Germinal center (tissue), 1 donor: ENCODE results near the gene LRBA.
"Not testable (repeated sequence)": the region's sequence is repeated elsewhere in the genome, so short reads cannot be mapped to it uniquely, and the experiment has no call there.

Experiments used
- DNase-seq: peaks from one replicate; pipeline ENCODE4 v3.0.0; 2012; ENCODE audit warnings: mixed read lengths, low spot score

Gene LRBA

DNA sequence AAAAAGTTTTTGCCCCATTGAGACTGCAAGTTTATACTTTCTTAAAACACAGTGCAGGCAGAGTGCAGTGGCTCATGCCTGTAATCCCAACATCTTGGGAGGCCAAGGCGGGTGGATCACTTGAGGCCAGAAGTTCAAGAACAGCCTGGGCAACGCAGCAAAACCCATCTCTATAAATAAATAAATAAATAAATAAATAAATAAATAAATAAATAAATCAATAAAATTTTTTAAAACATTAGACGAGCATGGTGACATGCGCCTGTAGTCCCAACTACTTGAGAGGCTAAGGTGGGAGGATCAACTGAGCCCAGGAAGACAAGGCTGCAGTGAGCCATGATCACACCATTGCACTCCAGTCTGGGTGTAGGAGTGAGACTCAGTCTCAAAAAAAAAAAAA, 213.3 kb downstream of the LRBA start:
- no peak for DNase-seq

DNA sequence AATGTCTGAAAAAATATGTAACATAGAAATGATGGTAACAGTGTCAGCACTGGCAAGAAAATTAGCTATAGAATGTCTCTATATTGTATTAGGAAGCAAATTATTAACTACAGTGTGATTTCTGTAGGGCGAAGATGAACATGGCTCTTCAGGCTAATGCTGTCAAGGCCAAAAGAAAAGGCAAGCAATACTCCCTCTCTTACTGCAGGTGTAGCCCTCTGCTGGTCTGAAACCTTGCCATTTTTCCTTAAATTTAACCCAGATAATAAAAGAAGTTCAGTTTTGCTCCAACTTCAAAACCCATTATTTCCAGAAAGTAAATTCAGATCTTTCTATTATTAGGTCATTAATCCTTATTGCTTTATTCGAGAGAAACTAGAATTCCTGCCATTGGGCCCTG, 215.9 kb downstream of the LRBA start:
- no peak for DNase-seq

DNA sequence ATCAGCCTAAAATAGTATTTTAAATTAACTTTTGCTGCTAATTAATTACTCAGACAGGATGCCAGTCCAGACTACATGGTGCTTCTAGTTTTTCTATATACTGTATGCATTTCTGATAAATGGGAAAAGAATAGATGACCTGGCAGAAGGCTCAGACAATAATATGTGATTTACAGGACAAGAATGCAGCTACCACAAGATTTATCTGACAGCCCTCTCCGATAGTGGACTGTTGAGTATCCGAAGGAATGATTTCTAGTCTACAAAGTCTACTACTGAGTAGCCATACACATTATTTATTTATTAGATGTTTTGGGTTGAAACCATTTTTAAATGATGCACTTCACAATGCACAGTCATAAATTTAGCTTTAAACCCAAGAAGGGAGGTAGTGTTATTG, 220.4 kb downstream of the LRBA start:
- no peak for DNase-seq

DNA sequence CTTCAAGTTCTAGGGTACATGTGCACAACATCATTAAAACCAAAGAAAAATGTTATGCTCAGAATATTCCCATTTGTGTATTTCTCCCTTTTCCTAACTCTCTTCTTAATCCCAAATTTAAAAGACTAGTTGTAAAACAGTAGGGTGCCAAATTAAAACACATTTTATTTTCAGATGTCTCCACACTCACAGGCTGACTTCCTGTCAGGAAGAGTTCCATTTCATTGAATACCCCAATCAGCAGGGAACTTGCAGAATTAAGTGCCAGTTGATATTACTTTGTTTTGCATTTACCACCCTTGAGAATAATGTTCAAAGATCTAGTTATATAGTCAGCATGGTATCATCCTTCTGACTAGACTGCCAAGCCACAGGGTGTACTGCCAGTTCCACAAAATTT, 225.2 kb downstream of the LRBA start:
- no peak for DNase-seq

DNA sequence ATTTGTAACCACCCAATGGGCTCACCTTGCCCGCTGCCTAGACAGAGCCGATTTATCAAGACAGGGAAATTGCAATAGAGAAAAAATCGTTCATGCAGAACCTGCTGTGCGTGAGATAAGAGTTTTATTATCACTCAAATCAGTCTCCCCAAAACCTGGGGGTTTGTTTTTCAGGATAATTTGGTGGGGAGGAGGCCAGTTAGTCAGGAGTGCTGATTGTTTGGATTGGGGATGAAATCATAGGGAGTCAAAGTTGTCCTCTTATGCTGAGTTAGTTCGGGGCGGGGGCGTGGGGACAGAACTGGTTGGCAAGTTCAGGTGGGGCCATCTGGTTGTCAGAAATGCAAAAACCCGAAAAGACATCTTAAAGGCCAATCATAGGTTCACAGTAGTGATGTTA, 230.1 kb downstream of the LRBA start:
- no peak for DNase-seq

DNA sequence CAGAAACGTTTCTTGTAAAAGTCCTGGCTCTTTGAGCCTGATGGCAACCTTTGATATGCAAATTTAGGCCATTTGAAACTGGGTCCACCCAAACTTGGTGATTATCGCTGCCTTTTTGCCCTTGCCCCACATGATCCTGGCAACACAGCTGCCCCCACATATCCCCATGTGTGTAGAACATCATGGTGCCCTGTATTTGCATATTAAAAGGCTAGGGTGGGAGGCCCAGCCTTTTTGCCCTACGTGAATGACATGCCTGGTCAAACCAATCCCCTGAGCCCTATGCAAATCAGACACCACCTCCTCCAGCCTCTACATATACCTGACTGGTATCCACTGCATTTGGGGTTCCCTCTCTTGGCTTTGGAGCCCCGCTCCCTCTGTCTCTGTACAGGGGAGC, 230.8 kb downstream of the LRBA start:
- DNase-seq: no peak

DNA sequence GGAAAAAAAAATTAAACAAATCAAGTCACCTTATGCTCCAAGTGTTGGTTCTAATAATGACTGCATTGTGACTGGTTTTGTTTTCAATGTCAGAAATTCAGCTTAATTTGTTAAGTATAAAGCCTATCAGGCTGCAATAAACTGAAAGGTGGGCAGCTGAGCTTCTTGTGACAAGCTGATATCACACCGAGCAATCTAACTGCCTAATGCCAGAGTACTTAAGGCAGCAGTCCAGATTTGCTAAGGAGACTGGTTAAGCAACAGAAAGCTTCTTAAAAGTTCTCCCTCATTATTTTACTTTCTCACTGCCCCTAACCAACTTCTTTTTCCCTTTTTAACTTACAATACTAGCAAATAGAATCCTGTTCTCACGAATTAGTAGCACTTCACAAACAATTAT, 232.2 kb downstream of the LRBA start:
- no peak for DNase-seq

DNA sequence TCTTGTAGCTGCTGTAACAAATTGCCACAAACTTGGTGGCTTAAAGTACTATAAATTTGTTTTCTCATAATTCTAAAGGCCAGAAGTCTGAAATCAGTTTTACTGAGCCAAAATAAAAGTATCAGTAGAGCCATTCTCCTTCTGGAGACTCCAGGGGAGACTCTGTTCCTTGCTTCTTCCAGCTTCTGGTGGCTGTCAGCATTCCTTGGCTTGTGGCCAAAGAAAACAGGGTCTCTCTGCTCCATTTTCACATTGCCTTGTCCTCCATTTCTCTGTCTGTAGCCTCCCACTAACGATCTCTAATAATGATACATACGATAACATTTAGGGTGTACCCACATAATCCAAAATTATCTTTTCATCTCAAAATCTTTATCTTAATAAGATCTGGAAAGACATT, 232.8 kb downstream of the LRBA start:
- no peak for DNase-seq

DNA sequence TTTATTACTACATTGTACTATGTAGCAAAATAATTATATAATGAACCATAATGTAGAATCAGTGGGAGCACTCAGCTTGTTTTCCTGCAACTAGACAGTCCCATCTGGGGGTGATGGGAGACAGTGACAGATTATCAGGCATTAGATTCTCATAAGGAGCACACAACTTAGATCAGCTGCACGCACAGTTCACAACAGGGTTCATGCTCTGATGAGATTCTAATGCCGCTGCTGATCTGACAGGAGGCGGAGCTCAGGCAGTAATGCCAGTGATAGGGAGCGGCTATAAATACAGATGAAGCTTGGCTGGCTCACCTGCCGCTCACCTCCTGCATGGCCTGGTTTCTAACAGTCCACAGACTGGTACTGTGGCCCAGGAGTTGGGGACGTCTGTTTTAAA, 233.9 kb downstream of the LRBA start:
- DNase-seq: no peak

DNA sequence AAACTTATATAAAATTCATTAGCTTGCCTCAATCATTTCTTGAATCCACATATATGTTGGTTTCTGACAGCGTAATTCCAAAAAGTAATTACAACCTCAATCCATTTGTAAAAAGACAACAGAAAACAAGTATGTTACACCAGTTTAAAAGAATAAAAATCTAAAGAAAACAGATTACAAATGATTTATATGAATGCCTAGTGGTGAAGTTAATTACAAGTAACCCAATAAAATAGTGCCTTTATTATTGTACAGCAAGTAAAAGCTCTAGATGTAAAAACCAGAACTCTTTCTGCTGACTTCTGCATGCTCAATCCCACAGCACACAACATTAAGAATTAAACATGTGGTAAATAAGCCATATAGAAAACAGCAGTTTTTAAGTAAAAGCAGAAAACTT, 235.4 kb downstream of the LRBA start:
- DNase-seq: no peak

DNA sequence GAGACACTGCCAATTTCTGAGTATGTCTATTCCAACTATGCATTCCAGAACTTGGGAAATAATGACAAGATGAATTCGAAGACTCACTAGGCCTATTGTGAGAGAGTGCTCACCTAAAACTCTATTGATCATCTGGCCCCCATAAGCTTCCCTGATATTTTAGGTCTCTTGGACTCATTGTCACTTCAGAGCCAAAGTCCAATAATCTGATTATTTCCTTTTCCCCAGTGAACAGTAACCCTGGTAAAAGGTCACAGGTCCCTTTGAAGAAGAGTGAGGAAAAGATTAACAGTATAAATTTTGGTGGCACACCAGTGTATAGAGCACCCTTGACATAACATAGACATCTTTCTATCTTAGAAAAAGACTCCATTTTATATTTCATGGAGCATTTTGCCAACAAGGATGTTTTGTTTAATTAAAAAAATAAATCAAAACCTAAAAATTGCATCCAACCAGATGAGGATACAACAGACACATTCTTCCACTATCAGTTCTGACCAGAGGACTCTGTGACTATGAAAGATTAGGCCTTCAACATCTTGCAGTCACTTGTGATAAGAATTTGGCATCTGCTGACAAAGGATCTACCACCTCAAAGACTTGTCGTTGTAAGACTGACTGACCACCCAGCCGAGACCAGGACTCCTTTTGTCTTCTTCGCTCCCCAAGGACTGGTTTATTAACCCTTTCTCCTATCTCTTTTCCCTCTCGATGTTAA, 241.2 kb downstream of the LRBA start:
- no peak for DNase-seq

DNA sequence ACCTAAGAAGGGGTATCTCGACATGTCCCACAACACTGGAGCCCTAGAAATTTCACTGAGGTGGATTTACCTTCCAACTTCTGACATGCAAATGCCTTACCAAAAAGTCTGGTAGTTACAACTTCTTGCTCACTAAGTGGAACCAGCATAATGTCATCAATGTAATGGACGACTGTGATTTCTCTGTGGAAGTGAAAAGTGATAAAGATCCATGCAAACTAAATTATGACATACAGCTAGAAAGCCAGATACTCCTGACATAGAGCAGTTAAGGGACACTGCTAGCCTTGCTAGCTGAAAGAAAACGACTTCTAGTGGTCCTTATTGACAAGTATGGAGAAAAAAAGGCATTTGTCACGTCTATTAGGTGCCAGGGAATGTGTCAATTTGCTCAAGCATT, 242.1 kb downstream of the LRBA start:
- no peak for DNase-seq

DNA sequence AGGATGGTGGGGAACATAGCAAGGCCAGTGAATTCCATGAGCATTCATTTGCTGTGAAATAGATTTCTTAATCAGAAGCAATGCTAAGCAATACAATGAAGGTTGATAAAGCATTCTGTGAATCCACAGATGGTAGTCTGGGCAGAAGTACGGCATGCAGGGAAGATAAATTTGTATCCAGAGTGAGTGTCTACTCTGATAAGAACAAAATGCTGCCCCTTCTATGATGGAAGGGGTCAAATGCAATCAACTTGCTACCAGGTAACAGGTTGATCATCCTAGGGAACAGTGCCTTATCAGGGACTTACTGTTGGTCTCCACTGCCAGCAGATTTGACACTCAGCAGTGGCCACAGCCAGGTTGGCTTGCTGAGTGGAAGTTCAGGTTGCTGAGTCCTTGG, 243.7 kb downstream of the LRBA start:
- no peak for DNase-seq

DNA sequence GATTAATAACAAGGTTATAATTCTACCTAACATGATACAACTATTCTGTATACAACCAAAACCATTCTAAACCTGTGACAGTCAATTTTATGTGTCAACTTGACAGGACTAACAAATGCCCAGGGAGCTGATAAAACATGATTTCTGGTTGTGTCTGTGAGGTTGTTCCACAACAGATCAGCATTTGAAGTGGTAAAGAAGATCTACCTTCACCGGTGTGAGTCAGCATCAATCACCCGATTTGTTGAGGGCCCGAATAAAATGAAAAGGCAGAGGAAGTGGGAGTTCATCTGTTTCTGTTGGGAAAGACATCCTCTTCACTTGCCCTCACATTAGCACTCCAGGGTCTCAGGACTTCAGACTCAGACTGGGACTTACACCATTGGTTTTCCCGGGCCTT, 245.2 kb downstream of the LRBA start:
- DNase-seq: no peak

DNA sequence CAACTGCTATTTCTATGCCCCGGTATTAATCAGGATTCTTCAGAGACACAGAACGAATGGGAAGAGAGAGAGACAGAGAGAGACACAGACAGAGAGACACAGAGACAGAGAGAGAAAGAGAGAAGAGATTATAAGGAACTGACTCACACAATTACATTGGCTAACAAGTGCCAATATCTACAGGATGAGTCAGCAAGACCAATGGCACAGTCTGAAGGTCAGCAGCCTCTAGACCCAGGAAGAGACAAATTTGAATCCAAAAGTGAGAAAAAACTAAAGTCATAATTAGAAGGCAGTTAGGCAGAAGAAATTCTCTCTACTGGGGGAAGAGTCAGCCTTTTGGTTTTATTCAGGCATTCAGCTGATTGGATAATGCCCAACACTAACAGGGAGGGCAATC, 245.8 kb downstream of the LRBA start:
- no peak for DNase-seq

DNA sequence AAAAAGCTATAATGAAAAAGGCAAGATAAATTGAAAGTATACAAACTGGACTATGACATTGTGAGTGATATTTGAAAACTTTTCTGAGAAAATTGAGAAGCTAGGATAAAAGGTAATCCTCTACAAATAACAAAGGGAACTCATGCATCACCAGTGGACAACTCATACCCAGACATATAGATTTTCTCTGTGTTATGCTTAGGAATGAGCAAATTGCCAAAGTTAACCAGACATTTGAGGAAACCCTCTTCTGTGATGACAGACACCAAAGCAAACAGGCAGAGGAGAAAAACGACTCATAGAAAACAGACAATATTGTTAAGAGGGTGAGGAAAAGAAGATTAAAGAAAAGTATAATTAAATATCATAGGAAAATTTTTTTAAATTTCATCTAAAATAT, 246.6 kb downstream of the LRBA start:
- DNase-seq: no peak

DNA sequence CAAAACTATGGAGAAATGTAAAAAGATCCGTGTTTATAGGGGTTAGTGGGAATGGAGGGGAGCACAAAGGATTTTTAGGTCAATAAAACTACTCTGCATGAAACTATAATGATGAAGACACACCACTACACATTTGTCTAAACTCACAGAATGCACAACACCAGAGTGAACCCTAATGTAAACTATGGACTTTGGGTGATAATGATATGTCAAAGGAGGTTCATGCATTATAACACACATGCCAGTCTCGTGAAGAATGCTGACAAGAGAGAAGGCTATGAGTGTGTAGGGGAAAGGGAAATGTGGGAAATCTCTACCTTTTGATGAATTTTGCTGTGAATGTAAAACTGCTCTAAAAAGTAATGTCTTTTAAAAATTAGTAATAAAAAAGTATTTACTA, 249.9 kb downstream of the LRBA start:
- DNase-seq: no peak

DNA sequence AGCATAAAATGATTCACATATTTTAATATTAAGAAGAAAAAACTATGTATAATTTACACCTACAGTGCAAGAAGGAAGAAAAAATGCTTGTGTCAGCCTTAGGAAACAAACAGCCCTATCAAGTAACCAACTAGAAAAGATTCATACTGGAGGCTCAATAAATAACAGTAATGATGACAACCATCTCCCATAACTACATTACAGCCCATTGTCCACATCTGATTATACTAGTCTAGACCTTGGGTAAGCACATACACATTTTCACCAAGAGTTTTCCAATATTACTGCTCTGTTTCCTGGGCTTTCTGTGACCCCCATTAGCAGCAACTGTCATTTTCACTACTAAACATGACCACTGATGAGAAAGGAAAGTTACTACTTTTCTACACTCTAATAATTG, 263.4 kb downstream of the LRBA start:
- no peak for DNase-seq

DNA sequence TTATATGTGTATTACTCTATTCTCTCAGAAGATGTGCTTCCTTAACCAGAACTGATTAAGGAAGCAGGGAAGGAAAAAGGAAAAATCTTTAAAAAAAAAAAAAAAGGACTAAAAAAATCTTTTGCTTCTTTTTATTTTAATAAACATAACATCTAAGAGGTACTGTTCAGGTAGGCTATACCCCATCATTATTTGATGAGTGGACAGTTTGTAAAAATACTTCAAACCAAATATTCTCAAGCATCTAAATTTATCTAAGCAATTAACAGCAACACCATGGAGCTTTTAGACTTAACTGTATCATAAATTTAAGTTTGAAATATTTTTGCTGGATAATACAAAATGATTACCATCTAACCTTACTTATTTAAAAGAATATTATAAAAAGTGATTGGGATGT, 264.3 kb downstream of the LRBA start:
- DNase-seq: no peak

DNA sequence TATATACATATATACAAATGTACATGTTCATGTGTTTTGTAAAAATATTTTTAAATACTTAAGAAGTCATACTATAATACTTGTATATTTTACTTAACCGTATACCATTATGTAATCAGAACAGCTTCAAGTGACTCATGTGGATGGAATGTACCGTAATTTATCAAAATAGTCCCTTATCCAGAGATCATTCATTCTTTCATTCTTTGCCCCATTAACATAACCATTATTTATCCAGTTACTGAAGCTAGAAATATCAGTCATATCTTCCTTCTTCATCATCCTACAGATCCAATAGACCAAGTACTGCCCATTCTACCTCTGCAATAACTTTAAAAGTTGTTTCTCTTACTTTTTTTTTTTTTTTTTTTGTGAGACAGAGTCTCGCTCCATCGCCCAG, 268.9 kb downstream of the LRBA start:
- no peak for DNase-seq

DNA sequence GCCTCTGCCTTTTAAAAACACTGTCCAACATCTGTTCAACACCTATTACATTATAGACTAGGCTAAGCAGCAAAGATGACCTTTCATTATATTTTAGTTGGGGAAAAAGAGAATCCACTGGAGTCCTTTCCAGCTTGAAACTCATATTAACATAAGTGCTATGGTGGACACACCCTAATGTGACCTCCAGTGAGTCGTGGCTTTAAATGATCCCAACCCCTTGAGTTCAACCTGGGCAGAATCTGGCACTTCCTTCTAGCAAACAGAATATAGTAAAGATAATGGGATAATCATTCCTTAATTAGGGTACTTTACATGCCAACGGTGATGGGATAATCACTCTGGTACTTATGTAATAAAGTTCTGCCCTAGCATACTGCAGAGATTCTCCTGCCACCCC, 270.5 kb downstream of the LRBA start:
- DNase-seq: no peak

DNA sequence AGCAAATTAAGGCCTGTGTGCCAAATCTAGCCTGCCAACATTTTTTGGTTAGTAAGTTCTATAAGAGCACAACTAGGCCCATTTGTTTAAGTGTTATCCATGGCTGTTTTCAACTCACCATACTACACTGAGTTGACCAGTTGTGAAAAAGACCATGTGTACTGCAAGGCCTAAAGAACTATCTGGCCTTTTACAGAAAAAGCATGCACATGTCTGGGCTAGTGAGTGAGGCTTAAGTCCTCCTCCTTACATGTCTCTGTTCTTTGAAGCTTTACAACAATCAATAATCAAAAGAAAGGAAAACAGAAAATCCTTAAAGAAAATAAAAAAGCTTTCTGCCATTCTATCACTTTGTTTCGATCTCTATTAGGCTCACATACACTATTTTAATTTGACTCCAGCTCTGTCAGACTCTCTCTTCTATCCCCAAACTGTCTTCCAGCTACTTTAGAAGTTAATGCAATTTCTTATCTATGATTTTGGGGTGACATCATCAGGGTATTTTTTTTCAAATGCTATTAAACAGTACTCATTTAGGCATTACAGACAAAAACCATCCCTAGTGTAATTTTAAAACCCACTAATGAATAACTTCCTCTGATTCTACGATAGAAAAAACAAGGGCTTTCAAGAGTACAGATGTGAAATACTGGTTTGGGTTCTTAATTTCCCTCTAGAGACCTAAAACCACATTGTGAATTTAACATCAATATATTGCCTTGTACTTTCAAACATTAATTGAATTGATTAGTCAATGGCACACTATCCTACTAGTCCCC, 271.3 kb downstream of the LRBA start:
- no peak for DNase-seq

DNA sequence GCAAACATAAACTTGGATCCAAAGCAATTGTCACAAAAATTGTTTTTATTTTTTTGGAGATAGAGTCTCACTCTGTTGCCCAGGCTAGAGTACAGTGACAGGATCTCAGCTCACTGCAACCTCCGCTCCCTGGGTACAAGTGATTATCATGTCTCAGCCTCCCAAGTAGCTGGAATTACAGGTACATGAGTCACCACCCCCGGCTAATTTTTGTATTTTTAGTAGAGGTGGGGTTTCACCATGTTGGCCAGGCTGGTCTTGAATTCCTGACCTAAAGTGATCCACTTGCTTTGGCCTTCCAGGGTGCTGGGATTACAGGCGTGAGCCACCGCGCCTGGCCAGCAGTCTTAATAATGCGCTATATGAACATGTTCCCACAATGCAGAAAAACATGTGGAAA, 272.2 kb downstream of the LRBA start:
- not testable (repeated sequence) for DNase-seq

DNA sequence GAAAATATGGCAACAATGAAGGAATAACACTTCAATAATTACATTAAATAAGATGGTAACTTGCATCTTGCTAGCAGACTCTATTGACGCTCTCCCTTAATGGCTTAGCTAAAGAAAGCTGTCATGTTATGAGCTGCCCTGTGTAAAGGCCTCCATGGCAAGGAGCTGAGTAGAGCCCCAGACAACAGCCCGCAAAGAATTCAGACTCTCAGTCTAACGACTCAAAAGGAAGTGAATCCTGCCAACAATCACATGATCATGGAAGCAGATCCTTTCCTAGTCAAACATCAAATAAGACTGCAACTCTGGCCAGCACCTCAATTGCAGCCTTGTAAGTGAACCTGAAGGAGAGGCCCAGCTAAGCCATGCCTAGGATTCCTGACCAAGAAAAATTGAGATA, 275.5 kb downstream of the LRBA start:
- no peak for DNase-seq
